CD14-positive monocyte (primary cell): Measurements from ENCODE around the gene BTN2A1. TPM values are rescaled to one million over a fixed set of nuclear protein-coding genes. Genes with fewer than 3 reads are reported as not detected.

Experiments used
- DNase-seq, 3 donors: peaks; one replicate each; pipeline ENCODE4 v3.0.0-alpha.2; 2011 to 2022
- H2AFZ ChIP-seq: 2 replicates; pipeline ENCODE4 v1.6.0; 2012; ENCODE audit warnings: mild to moderate bottlenecking, low read depth, low read length, inconsistent platforms; ENCODE audit not compliant: insufficient read depth, poor library complexity, severe bottlenecking
- H3K27ac ChIP-seq, 2 donors: 1 replicate in 1 of 2; 2 replicates in 1 of 2; pipeline ENCODE4 v1.5.1; 2012 to 2013; ENCODE audit warnings: low read length in 2 of 2, control low read depth in 1 of 2, inconsistent platforms in 1 of 2, low read depth in 1 of 2, mild to moderate bottlenecking in 1 of 2
- H3K27me3 ChIP-seq, 2 donors: one replicate each; pipeline versions ENCODE4 v1.6.0 to v1.6.1; 2011 to 2013; ENCODE audit warnings: low read length in 2 of 2; ENCODE audit not compliant: control insufficient read depth in 2 of 2, insufficient read depth in 2 of 2
- H3K36me3 ChIP-seq, 2 donors: replicated peaks in 1 of 2; 1 replicate in 1 of 2; 2 replicates in 1 of 2; pipeline versions ENCODE4 v1.5.1 to v1.6.1; 2012 to 2013; ENCODE audit warnings: low read length in 2 of 2, control low read depth in 1 of 2, inconsistent platforms in 1 of 2, mild to moderate bottlenecking in 1 of 2; ENCODE audit not compliant: insufficient read depth in 2 of 2, control insufficient read depth in 1 of 2
- H3K4me1 ChIP-seq, 2 donors: 1 replicate in 1 of 2; 2 replicates in 1 of 2; pipeline versions ENCODE4 v1.5.1 to v1.6.1; 2012 to 2013; ENCODE audit warnings: low read length in 2 of 2, control low read depth in 1 of 2, inconsistent platforms in 1 of 2, mild to moderate bottlenecking in 1 of 2, moderate library complexity in 1 of 2; ENCODE audit not compliant: insufficient read depth in 2 of 2, control insufficient read depth in 1 of 2
- H3K4me2 ChIP-seq: replicated peaks from 2 replicates; pipeline ENCODE3; 2012; ENCODE audit warnings: low read length, moderate library complexity, mild to moderate bottlenecking; ENCODE audit not compliant: poor library complexity, severe bottlenecking; ENCODE audit errors: extremely low read depth
- H3K4me3 ChIP-seq, 3 experiments: fragments of 200-600 bp in 1 of 3; sonication (generic) in 1 of 3; replicated peaks in 1 of 3; 1 replicate in 2 of 3; 2 replicates in 1 of 3; pipeline ENCODE4 v1.5.1; 2011 to 2013; ENCODE audit warnings: low read length in 3 of 3, mild to moderate bottlenecking in 3 of 3, control low read depth in 2 of 3, low read depth in 2 of 3, inconsistent platforms in 1 of 3, moderate library complexity in 1 of 3
- H3K79me2 ChIP-seq: 2 replicates; pipeline ENCODE4 v1.6.0; 2012; ENCODE audit warnings: mild to moderate bottlenecking, control low read depth, inconsistent platforms, low read length, moderate library complexity; ENCODE audit not compliant: insufficient read depth
- H3K9ac ChIP-seq: 2 replicates; pipeline ENCODE4 v1.6.0; 2017; ENCODE audit warnings: low read length, mild to moderate bottlenecking; ENCODE audit not compliant: insufficient read depth, poor library complexity, severe bottlenecking
- H3K9me3 ChIP-seq, 2 donors: replicated peaks in 1 of 2; 1 replicate in 1 of 2; 2 replicates in 1 of 2; pipeline versions ENCODE4 v1.5.1 to v1.6.1; 2012 to 2013; ENCODE audit warnings: low read length in 2 of 2, control low read depth in 1 of 2; ENCODE audit not compliant: control insufficient read depth in 1 of 2, insufficient read depth in 1 of 2
- H4K20me1 ChIP-seq: 2 replicates; pipeline ENCODE4 v1.6.0; 2012; ENCODE audit warnings: mild to moderate bottlenecking, low read length, control low read depth, moderate library complexity; ENCODE audit not compliant: insufficient read depth
- H3K27ac Mint-ChIP-seq, 7 donors: one replicate each; pipeline ENCODE4 v1.8.0; 2020; ENCODE audit warnings: mild to moderate bottlenecking in 7 of 7, mixed read lengths in 7 of 7, moderate library complexity in 6 of 7, inconsistent platforms in 2 of 7
- H3K27me3 Mint-ChIP-seq, 3 donors: one replicate each; pipeline ENCODE4 v1.8.0; 2021 to 2022; ENCODE audit warnings: low read depth in 3 of 3, mild to moderate bottlenecking in 3 of 3, mixed read lengths in 3 of 3, moderate library complexity in 3 of 3, inconsistent platforms in 1 of 3
- H3K36me3 Mint-ChIP-seq, 2 donors: one replicate each; pipeline ENCODE4 v1.8.0; 2020; ENCODE audit warnings: mixed read lengths in 2 of 2, inconsistent platforms in 1 of 2, mild to moderate bottlenecking in 1 of 2
- H3K4me1 Mint-ChIP-seq: one replicate; pipeline ENCODE4 v1.8.0; 2020; ENCODE audit warnings: mild to moderate bottlenecking, mixed read lengths
- H3K4me3 Mint-ChIP-seq, 2 donors: one replicate each; pipeline ENCODE4 v1.8.0; 2020; ENCODE audit warnings: mild to moderate bottlenecking in 2 of 2, mixed read lengths in 2 of 2, moderate library complexity in 1 of 2
- H3K9me3 Mint-ChIP-seq, 7 donors: one replicate each; pipeline ENCODE4 v1.8.0; 2020 to 2022; ENCODE audit warnings: mixed read lengths in 7 of 7, mild to moderate bottlenecking in 6 of 7, moderate library complexity in 6 of 7, inconsistent platforms in 2 of 7
- CTCF ChIP-seq: fragments of 200-600 bp; IDR thresholded peaks from one replicate; pipeline ENCODE4 v1.8.0; 2022; ENCODE audit warnings: antibody characterized with exemption, mild to moderate bottlenecking
- WGBS: methylation state at CpG from one replicate; pipeline ENCODE4 v1.1.5; 2013; ENCODE audit warnings: missing lambda C conversion rate; ENCODE audit not compliant: insufficient coverage; 5-methylcytosine and 5-hydroxymethylcytosine counted together
- intact Hi-C, 2 donors: fragments of 100-400 bp; cut with micrococcal nuclease; formaldehyde crosslinking; loops; one replicate each; pipeline versions ENCODE4 v1.15.0 to v1.15.1; 2023
- polyA plus RNA-seq, 3 donors: library from polyadenylated mRNA; depleted of rRNA in 1 of 3; unstranded in 2 of 3; stranded (reverse) in 1 of 3; fragments of 300-500 nt in 2 of 3; fragments of >200 nt in 1 of 3; fragmentation: Illumina TruSeq in 2 of 3; gene quantifications; 1 replicate in 2 of 3; 2 replicates in 1 of 3; pipeline ENCODE4 v1.2.3, GENCODE V29; 2012 to 2021

The BTN2A1 gene
- polyA plus RNA-seq, 3 donors = 4.3 to 66.4 (median 10.8) TPM

- Histone ChIP-seq H3K9ac (no peak overlapping the region), H4K20me1 (no peaks in the 10 kb centered on the region), H3K27ac (no peak overlapping the region), H3K4me2 (no peak overlapping the region), H3K27me3 (no peaks in the 10 kb centered on the region), H2AFZ (no peak overlapping the region), H3K4me3 (no peak overlapping the region), H3K9me3 (peaks cover 7 to 16% of the 10 kb centered on the region in 2 donors), H3K79me2 (peaks cover 20% of the 10 kb centered on the region), H3K36me3 (no peaks in the 10 kb centered on the region), H3K4me1 (peaks cover 15 to 31% of the 10 kb centered on the region in 2 donors)
- H3K36me3 Mint-ChIP-seq = peaks cover 5 to 12% of the 10 kb centered on the region in 2 donors
- peaks cover 22% of the 10 kb centered on the region for H3K4me1 Mint-ChIP-seq
- no peak for DNase-seq
- intact Hi-C loops = no loop called here
- H3K27ac Mint-ChIP-seq = no peak overlapping the region
- no peak overlapping the region for H3K4me3 Mint-ChIP-seq
- TF ChIP-seq CTCF = no peak
- peaks cover 11 to 22% (median 15%) of the 10 kb centered on the region in 7 donors for H3K9me3 Mint-ChIP-seq
- peaks cover 0 to 1% (median 0%) of the 10 kb centered on the region in 3 donors for H3K27me3 Mint-ChIP-seq
- WGBS = no CpG with 5 or more reads among the region's 1 CpG
Measured at GRCh38 chr6:26438000-26438399, 19.8 kb upstream of the BTN2A1 start.

- peak overlapping the region; percentile 80 for H3K9ac ChIP-seq
- peaks cover 20% of the 10 kb centered on the region for H3K79me2 ChIP-seq
- H3K4me3 ChIP-seq = peak overlapping the region; percentile 59 to 99 (median 91)
- H3K27me3 ChIP-seq = no peaks in the 10 kb centered on the region
- TF ChIP-seq CTCF = no peak
- peaks cover 22% of the 10 kb centered on the region for H3K4me1 Mint-ChIP-seq
- peak overlapping the region; percentile 89 to 99 for H3K4me3 Mint-ChIP-seq
- peaks cover 15 to 31% of the 10 kb centered on the region in 2 donors for H3K4me1 ChIP-seq
- peak overlapping the region; percentile 90 to 100 (median 97) for H3K27ac Mint-ChIP-seq
- no peaks in the 10 kb centered on the region for H4K20me1 ChIP-seq
- peak overlapping the region in 1 of 2 donors; percentile 96 for H3K27ac ChIP-seq
- H3K36me3 Mint-ChIP-seq = peaks cover 11 to 13% of the 10 kb centered on the region in 2 donors
- 50% methylated on average over 2 of the region's 7 CpGs for WGBS
- no peak for DNase-seq
- peak overlapping the region; percentile 88 for H2AFZ ChIP-seq
- H3K27me3 Mint-ChIP-seq = no peaks in the 10 kb centered on the region
- peaks cover 4 to 6% of the 10 kb centered on the region in 2 donors for H3K36me3 ChIP-seq
- H3K9me3 ChIP-seq = peaks cover 1 to 5% of the 10 kb centered on the region in 2 donors
- intact Hi-C loops = no loop called here
- H3K4me2 ChIP-seq = peak overlapping the region; percentile 81
- H3K9me3 Mint-ChIP-seq = peaks cover 2 to 8% (median 3%) of the 10 kb centered on the region in 7 donors
Measured at GRCh38 chr6:26439151-26440125, 18.3 kb upstream of the BTN2A1 start.
